ENCODE data around the gene WSB1.
"Not testable (repeated sequence)": the region's sequence is repeated elsewhere in the genome, so short reads cannot be mapped to it uniquely, and the experiment has no call there.

The WSB1 gene, protein sequence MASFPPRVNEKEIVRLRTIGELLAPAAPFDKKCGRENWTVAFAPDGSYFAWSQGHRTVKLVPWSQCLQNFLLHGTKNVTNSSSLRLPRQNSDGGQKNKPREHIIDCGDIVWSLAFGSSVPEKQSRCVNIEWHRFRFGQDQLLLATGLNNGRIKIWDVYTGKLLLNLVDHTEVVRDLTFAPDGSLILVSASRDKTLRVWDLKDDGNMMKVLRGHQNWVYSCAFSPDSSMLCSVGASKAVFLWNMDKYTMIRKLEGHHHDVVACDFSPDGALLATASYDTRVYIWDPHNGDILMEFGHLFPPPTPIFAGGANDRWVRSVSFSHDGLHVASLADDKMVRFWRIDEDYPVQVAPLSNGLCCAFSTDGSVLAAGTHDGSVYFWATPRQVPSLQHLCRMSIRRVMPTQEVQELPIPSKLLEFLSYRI

DNA sequence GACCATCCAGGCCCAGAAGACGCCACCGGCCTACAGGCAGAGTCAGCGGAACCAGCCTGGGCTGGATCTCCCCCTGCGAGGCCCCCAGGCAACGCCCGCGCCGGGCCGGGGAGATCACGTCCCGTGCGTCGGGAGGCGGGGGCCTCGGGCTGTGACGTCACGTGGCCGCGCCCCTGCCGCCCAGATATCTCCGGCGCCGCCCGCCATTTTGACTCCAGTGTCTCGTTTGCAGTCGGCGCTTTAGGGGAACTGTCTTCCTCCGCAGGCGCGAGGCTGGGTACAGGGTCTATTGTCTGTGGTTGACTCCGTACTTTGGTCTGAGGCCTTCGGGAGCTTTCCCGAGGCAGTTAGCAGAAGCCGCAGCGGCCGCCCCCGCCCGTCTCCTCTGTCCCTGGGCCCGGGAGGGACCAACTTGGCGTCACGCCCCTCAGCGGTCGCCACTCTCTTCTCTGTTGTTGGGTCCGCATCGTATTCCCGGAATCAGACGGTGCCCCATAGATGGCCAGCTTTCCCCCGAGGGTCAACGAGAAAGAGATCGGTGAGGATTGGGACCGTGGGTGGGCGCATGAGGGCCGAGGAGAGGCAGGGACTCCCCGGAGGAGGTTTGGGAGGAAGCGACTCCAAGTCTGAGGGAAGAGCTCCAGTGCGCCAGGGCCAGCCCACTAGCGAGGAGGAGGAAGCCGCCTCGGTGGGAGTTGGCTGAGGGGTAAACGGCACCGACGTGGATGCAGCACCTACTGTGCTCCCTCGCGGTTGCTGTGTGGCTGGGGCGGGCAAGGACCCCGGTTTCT lies at the start of gene WSB1:
Gene WSB1 (plus strand): TSS at position 217 of the 791 bp plus-strand sequence. CDS start 282 bp downstream, at position 499.
- peak; percentile 93 for DNase-seq (ENCODE audit: low spot score)

DNA sequence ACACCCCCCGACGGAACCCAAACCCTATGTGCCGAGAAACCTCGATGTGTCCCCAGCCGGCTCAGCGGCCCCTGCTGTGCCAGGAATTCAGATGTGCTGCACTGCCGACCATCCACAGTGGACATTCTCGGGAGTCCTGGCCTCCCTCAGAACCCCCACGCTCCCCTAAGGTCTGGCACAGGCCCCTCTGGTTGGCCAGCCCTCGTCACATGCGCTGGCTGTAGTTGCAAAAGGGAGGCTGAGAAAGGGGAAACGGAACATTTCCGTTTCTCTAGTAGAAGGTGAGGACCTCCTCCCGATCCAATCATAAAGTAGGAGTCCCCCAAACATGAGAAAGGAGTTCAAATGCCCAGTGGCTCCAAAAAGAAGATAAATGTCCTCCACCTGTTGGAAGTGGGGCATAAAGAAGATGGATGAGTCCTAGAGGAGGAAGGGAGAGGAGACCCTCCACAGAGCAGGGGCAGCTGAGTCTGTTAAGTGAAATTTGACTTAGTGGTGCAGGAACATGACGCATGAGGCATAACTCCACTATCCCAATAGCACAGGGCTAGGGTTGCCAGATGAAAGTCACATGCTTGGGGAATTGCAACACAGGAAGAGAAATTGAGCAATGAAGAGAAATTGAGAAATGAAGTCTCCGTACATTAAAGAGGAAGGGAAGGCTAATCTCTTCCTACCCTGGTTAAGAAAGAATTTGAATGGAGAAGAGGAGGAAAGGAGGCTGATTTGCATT lies 49.3 kb upstream of the WSB1 start:
- no peak for DNase-seq (ENCODE audit: low spot score)

- peak; percentile 43 for DNase-seq (ENCODE audit: low spot score)
Observed at GRCh38 chr17:27245230-27245696, 48.7 kb upstream of the WSB1 start.

DNA sequence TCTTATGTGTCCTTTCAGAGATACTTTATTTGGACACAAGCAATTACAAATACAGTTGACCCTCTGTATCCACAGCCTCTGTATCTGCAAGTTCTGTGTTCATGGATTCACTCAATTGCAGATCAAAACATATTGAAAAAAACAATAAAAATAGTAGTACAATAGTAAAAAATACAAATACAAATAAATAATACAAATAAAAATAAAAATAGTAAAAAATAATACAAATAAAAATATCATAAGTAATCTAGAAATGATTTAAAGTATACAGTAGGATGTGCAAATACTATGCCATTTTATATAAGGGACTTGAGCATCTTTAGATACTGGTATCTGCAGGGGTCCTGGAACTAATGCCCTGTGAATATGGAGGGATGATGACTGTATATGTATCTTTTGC lies 47.4 kb upstream of the WSB1 start:
- no peak for DNase-seq (ENCODE audit: low spot score)

DNA sequence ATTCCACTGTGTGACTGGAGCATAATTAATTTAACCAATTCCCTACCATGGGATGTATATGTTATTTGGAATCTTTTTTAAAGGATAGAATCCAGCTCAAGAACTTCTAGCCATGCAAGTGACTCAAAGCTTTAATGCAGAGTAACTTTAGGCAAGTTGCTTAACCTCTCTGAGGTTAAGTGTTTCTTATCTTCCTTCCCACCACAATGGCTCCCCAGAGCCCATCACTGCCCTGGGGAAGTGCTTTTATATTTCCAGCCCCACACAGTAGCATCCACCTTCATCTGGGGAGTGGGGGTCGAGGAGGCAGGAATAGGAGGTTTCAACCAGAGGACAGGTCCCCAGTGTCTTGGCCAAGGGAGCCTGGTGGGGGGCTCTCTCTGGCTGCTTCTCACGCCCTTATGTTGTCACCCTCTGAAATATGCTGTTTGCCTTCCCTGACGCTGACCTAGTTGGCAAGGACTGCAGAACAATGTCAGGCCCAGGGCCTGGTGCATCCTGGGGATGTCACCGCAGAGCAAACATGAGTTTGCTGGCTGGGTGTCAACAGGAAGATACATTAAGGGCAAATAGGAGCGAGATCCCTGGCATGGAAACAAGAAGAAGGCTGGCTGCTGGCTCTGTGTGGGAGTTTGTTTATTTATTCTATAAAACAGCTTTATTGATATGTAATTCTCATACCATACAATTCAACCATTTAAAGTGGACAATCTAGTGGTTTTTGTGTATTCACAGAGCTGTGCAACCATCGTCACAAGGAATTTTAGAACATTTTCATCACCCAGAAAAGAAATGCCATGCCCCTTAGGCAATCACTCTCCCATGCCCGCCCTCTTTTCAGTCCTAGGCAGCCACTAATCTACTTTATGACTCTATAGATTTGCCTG lies 46.6 kb upstream of the WSB1 start:
- no peak for DNase-seq (ENCODE audit: low spot score)

DNA sequence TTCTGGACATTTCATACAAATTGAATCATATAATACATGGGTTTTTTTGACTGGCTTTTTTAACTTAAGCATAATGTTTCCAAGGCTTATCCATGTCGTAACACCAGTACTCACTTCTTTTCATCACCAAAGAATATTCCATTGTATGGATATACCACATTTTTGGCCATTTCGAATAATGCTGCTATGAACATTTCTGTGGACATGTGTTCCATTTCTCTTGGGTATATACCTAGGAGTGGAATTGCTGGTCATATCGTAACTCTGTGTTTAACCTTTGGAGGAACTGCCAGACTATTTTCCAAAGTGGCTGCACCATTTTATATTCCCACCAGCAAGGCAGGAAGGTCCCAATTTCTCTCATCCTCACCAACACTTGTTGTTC lies 46.0 kb upstream of the WSB1 start:
- DNase-seq (ENCODE audit: low spot score): no peak

- not testable (repeated sequence) for DNase-seq (ENCODE audit: low spot score)
Observed at GRCh38 chr17:27250791-27251190, 43.1 kb upstream of the WSB1 start.

DNA sequence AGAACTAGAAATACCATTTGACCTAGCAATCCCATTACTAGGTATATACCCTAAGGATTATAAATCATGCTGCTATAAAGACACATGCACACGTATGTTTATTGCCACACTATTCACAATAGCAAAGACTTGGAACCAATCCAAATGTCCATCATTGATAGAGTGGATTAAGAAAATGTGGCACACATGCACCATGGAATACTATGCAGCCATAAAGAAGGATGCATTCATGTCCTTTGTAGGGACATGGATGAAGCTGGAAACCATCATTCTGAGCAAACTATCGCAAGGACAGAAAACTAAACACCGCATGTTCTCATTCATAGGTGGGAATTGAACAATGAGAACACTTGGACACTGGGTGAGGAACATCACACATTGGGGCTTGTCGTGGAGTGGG lies 39.1 kb upstream of the WSB1 start:
- not testable (repeated sequence) for DNase-seq (ENCODE audit: low spot score)

- DNase-seq (ENCODE audit: low spot score): no peak
Observed at GRCh38 chr17:27256225-27257030, 37.5 kb upstream of the WSB1 start.

- DNase-seq (ENCODE audit: low spot score): no peak
Observed at GRCh38 chr17:27257031-27257357, 36.9 kb upstream of the WSB1 start.

GRCh38 chr17:27259356-27259755 lies 34.6 kb upstream of the WSB1 start:
- DNase-seq (ENCODE audit: low spot score): no peak

GRCh38 chr17:27263386-27263785 lies 30.5 kb upstream of the WSB1 start:
- no peak for DNase-seq (ENCODE audit: low spot score)

GRCh38 chr17:27264068-27264812 lies 29.7 kb upstream of the WSB1 start:
- no peak for DNase-seq (ENCODE audit: low spot score)

GRCh38 chr17:27265333-27265732 lies 28.6 kb upstream of the WSB1 start:
- no peak for DNase-seq (ENCODE audit: low spot score)

DNA sequence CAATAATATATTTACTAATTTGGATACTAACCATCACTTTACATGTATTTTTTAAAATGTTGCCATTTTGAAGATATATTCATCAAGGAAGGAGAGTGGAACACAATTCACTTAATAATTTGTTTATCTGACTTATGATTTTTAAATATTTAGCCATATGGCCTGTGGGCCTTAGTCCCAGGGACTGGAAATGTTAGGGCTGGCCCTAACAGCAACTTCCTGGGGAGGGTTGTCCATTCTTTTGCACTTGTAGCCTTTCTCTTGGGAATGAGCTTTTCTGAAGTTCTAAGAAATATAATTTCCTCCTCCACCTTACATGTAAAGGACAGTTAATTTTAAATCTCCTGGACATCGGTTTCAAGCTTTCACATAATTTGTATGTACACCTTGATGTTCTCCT lies 27.7 kb upstream of the WSB1 start:
- no peak for DNase-seq (ENCODE audit: low spot score)

- DNase-seq (ENCODE audit: low spot score): no peak
Observed at GRCh38 chr17:27268394-27269085, 25.4 kb upstream of the WSB1 start.

- DNase-seq (ENCODE audit: low spot score): no peak
Observed at GRCh38 chr17:27269201-27269600, 24.7 kb upstream of the WSB1 start.

GRCh38 chr17:27269974-27270373 lies 23.9 kb upstream of the WSB1 start:
- DNase-seq (ENCODE audit: low spot score): no peak

GRCh38 chr17:27276653-27277156 lies 17.2 kb upstream of the WSB1 start:
- DNase-seq (ENCODE audit: low spot score): no peak
